ENCODE measurements around the gene B2M.
"Not testable (repeated sequence)": the region's sequence is repeated elsewhere in the genome, so short reads cannot be mapped to it uniquely, and the experiment has no call there.

DNA sequence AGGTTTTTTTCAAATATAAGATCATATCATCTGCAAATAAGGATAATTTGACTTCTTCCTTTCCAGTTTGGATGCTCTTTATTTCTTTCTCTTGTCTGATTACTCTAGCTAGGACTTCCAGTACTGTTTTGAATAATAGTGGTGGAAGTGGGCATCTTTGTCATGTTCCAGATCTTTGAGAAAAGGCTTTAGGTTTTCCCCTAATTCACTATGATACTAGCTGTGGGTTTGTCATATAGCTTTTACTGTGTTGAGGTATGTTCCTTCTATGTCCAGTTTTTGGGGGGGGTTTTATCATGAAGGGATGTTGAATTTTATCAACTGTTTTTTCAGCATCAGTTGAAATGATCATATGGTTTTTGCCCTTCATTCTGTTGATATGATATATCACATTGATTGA is 10.6 kb upstream of the B2M start:
- not testable (repeated sequence) for TF ChIP-seq CTCF, POLR2A (IDR thresholded peaks at IDR 0.05)

Data from vagina (tissue), 2 donors.